ENCODE results near the gene PLCB3.

Gene PLCB3

DNA sequence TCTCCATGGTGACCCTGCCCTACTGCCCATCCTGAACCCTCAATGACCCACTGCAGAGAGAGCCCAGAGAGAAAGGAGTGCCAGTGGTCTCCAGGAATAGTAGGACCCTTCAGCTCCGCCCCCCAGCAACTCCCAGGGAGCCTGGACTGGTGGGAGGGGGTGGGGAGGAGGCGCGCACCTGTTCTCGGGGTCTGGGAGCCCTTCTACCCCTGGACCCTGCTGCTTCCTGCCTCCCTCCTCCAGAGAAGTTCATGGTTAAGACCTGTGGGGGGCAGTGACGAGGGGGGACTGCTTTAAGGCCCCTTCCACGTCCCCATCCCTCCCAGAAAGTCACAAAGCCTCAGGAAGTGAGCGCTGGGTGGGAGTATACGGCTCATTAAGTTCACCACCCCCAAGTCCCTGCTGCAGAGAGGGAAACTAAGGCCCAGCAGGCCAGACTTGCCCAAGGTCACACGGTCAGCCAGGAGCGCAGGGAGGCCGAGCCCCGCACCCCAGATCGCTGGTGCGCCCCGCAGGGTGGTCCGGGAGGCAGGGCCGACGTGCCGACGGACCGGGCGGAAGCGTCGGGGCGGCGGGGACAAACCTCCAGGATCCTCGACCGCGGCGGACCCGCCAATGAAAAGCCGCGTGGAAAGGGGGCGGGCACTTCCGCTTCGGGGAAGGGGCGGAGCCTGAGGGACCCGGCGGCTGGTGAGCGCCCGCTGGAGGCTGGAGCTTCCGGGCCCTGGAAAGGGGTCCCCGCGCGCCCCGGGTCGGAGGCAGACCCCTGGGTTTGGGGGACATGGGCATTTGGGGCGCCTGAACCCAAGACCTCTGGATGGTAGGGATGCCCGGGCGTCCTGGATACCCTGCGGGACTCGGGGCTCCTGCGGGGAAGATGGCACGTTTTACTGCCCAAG lies 25.5 kb upstream of the PLCB3 start, which contains the start of the genes NUDT22 and TRPT1:
NUDT22 (plus strand) TSS at position 667 of the 899 bp plus-strand sequence. CDS start 379 bp downstream, outside the sequence.
TRPT1 (minus strand) TSS at position 579 of the 899 bp plus-strand sequence; CDS start at position 253, 326 bp downstream.
- TF ChIP-seq, protein P1, sequence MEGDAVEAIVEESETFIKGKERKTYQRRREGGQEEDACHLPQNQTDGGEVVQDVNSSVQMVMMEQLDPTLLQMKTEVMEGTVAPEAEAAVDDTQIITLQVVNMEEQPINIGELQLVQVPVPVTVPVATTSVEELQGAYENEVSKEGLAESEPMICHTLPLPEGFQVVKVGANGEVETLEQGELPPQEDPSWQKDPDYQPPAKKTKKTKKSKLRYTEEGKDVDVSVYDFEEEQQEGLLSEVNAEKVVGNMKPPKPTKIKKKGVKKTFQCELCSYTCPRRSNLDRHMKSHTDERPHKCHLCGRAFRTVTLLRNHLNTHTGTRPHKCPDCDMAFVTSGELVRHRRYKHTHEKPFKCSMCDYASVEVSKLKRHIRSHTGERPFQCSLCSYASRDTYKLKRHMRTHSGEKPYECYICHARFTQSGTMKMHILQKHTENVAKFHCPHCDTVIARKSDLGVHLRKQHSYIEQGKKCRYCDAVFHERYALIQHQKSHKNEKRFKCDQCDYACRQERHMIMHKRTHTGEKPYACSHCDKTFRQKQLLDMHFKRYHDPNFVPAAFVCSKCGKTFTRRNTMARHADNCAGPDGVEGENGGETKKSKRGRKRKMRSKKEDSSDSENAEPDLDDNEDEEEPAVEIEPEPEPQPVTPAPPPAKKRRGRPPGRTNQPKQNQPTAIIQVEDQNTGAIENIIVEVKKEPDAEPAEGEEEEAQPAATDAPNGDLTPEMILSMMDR (IDR thresholded peaks at IDR 0.05; ENCODE audit: low read depth, low read length): peak; percentile 29
- H3K4me3 ChIP-seq (ENCODE audit: low read depth, low read length): peak within 1 kb of the TSS; percentile 80
- in situ Hi-C loops (cut with HindIII; ENCODE audit: low sequenced_read_pairs): no loop called here
- DNase-seq (ENCODE audit: low read depth, low spot score): peak; percentile 77

DNA sequence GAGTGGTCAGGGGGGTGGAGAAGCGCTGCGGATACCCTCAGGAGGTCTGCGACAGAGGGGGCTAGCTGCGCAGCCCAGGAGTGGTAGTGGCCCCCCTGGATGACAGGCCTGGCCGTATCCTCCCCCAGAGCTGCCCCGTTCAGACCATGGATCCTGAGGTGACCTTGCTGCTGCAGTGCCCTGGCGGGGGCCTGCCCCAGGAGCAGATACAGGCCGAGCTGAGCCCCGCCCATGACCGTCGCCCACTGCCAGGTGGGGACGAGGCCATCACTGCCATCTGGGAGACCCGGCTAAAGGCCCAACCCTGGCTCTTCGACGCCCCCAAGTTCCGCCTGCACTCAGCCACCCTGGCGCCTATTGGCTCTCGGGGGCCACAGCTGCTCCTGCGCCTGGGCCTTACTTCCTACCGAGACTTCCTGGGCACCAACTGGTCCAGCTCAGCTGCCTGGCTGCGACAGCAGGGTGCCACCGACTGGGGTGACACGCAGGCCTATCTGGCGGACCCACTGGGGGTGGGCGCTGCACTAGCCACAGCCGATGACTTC lies 24.8 kb upstream of the PLCB3 start:
- H3K4me3 ChIP-seq (ENCODE audit: low read depth, low read length): peak overlapping the region; percentile 80
- no peak for DNase-seq (ENCODE audit: low read depth, low spot score)
- TF ChIP-seq, protein P1 (IDR thresholded peaks at IDR 0.05; ENCODE audit: low read depth, low read length): no peak
- in situ Hi-C loops (cut with HindIII; ENCODE audit: low sequenced_read_pairs): no loop called here

DNA sequence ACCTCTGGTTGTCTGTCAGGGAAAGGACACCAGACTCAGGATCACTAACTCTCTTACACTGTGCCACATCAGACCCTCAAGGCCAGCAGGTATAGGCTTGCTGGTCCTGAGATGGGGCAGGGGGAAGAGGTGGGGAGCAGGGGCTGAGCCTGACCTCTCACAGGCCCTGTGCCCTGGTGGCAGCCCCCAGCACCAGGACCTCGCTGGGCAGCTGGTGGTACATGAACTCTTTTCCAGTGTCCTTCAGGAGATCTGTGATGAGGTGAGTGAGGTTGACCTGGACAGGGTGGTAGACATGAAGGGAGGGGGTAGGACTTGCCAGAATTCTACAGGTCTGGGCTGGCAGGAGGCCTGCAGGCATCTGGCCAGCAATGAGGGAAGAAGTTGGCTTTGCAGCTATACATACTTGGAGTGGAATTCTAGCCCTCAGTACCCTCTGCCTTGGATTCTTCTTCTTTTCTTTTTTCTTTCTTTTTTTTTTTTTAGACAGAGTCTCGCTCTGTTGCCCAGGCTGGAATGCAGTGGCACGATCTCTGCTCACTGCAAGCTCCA lies 23.8 kb upstream of the PLCB3 start:
- TF ChIP-seq, protein P1 (IDR thresholded peaks at IDR 0.05; ENCODE audit: low read depth, low read length): no peak
- no peak for DNase-seq (ENCODE audit: low read depth, low spot score)
- H3K4me3 ChIP-seq (ENCODE audit: low read depth, low read length): peak overlapping the region; percentile 80
- in situ Hi-C loops (cut with HindIII; ENCODE audit: low sequenced_read_pairs): no loop called here

DNA sequence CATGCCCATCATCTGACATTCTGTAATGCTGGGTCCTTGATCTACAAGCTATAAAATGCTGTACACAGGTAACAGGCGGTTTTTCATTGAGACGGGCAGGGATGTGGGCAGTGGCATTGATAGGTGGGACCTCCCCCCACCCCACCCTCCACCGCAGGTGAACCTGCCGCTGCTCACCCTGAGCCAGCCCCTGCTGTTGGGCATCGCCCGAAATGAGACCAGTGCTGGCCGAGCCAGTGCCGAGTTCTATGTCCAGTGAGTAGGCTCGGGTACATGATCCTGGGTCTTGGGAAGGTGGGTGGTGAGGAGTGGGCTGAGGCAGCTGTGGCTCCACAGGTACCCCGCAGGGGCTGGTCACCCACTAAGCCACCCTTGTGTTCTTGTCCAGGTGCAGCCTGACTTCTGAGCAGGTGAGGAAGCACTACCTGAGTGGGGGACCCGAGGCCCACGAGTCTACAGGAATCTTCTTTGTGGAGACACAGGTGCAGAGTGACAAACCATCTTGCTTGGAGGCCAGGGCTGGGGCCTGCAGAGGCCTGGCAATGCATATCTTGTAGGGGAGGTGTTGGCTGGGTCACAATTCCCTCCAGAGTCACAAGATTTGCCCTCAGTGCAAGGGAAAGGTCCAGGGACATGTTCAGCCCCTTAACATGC lies 22.1 kb upstream of the PLCB3 start:
- TF ChIP-seq, protein P1 (IDR thresholded peaks at IDR 0.05; ENCODE audit: low read depth, low read length): no peak
- in situ Hi-C loops (cut with HindIII; ENCODE audit: low sequenced_read_pairs): no loop called here
- H3K4me3 ChIP-seq (ENCODE audit: low read depth, low read length): no peak overlapping the region
- no peak for DNase-seq (ENCODE audit: low read depth, low spot score)

DNA sequence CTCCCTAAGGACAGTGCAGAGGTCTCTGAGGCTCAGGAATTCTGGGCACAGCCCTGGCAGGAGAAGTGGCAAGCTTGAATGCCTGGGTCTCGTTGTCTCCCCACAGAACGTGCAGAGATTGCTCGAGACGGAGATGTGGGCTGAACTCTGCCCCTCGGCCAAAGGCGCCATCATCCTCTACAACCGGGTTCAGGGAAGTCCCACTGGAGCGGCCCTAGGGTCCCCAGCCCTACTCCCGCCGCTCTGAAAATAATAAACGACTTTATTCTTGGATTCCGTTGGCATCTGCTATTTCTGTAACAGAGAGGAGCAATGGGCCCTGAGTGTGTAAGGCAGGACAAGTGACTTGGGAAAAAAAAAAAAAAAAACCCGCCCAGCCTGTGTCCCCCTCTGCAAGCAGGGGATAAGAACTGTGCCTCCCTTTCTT lies 21.6 kb upstream of the PLCB3 start:
- TF ChIP-seq, protein P1 (IDR thresholded peaks at IDR 0.05; ENCODE audit: low read depth, low read length): no peak
- in situ Hi-C loops (cut with HindIII; ENCODE audit: low sequenced_read_pairs): no loop called here
- no peak for DNase-seq (ENCODE audit: low read depth, low spot score)
- H3K4me3 ChIP-seq (ENCODE audit: low read depth, low read length): peak overlapping the region; percentile 78
